ENCODE data around the gene XYLT2. TPM values are rescaled to one million over a fixed set of nuclear protein-coding genes. Genes with fewer than 3 reads are reported as not detected.

XYLT2 gene
- total and polyA plus RNA-seq, 2 of the 13 experiments (the other 11 are each of a cell fraction or from before 2014, with no cell fraction given), result 17.0 to 22.1 TPM

GRCh38 chr17:50361561-50362480 is 15.9 kb downstream of the XYLT2 start (continued):
- TF ChIP-seq GMEB2 (CRISPR knock-in tag; IDR thresholded peaks at IDR 0.05; ENCODE audit: low read depth), result no peak
- TF ChIP-seq ZNF513 (CRISPR knock-in tag; conservative IDR thresholded peaks at IDR 0.05), result no peak
- no peak for TF ChIP-seq HNF1A (IDR thresholded peaks at IDR 0.05; ENCODE audit: low read depth)
- no peak; the same call in 1 of the 2 replicates for TF ChIP-seq HNF1A (CRISPR knock-in tag; IDR thresholded peaks at IDR 0.05; ENCODE audit: borderline replicate concordance)
- no peak for TF ChIP-seq HNF4A (CRISPR knock-in tag; IDR thresholded peaks at IDR 0.05)
- TF ChIP-seq E2F1 (CRISPR knock-in tag; IDR thresholded peaks at IDR 0.05), result no peak
- no peak for TF ChIP-seq HINFP (CRISPR knock-in tag; IDR thresholded peaks at IDR 0.05; ENCODE audit: low read depth)
- TF ChIP-seq SALL2 (CRISPR knock-in tag; IDR thresholded peaks at IDR 0.05), result 0 out of 2 replicates have a peak, but pooled peaks have one; percentile 10
- no peak; the same call in 1 of the 2 replicates for TF ChIP-seq ZNF772 (CRISPR knock-in tag; IDR thresholded peaks at IDR 0.05)
- TF ChIP-seq SRSF9 (IDR thresholded peaks at IDR 0.05; ENCODE audit: borderline replicate concordance, insufficient read depth, low read depth, low read length, poor library complexity, severe bottlenecking), result no peak
- TF ChIP-seq KMT2B (CRISPR knock-in tag; IDR thresholded peaks at IDR 0.05), result no peak
- TF ChIP-seq NPAS2 (CRISPR knock-in tag; IDR thresholded peaks at IDR 0.05; ENCODE audit: borderline replicate concordance), result no peak
- no peak for TF ChIP-seq ATM (IDR thresholded peaks at IDR 0.05; ENCODE audit: borderline replicate concordance)
- no peak for TF ChIP-seq ZBTB21 (CRISPR knock-in tag; IDR thresholded peaks at IDR 0.05)
- no peak for TF ChIP-seq SRY (CRISPR knock-in tag; IDR thresholded peaks at IDR 0.05)
- TF ChIP-seq SOX5 (CRISPR knock-in tag; IDR thresholded peaks at IDR 0.05; ENCODE audit: borderline replicate concordance), result peak; percentile 29; the same call in 1 of the 2 replicates
- TF ChIP-seq NCOA5 (CRISPR knock-in tag; IDR thresholded peaks at IDR 0.05), result no peak
- TF ChIP-seq MAFG (CRISPR knock-in tag; IDR thresholded peaks at IDR 0.05), result no peak

All from HepG2 (cell line).